ENCODE measurements around the gene ODAD4.

DNA sequence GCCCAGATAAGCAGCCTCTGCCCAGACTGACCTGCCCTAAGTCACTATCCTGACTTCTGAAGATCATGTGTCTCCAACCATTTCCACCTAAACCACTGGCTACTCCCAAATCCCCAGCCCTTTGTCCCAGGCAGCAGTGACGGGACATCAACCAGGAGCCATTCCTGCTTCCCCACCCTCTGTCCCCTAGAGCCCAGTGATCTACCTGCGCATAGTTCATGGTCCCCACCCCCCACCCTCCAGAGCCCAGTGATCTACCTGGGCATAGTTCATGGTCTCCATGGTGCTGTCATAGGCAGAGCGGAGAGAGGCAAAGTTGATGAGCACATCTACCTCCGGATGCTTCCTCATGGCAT lies 38.4 kb upstream of the ODAD4 start:
- TF ChIP-seq, protein P1, sequence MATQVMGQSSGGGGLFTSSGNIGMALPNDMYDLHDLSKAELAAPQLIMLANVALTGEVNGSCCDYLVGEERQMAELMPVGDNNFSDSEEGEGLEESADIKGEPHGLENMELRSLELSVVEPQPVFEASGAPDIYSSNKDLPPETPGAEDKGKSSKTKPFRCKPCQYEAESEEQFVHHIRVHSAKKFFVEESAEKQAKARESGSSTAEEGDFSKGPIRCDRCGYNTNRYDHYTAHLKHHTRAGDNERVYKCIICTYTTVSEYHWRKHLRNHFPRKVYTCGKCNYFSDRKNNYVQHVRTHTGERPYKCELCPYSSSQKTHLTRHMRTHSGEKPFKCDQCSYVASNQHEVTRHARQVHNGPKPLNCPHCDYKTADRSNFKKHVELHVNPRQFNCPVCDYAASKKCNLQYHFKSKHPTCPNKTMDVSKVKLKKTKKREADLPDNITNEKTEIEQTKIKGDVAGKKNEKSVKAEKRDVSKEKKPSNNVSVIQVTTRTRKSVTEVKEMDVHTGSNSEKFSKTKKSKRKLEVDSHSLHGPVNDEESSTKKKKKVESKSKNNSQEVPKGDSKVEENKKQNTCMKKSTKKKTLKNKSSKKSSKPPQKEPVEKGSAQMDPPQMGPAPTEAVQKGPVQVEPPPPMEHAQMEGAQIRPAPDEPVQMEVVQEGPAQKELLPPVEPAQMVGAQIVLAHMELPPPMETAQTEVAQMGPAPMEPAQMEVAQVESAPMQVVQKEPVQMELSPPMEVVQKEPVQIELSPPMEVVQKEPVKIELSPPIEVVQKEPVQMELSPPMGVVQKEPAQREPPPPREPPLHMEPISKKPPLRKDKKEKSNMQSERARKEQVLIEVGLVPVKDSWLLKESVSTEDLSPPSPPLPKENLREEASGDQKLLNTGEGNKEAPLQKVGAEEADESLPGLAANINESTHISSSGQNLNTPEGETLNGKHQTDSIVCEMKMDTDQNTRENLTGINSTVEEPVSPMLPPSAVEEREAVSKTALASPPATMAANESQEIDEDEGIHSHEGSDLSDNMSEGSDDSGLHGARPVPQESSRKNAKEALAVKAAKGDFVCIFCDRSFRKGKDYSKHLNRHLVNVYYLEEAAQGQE (IDR thresholded peaks at IDR 0.05; ENCODE audit: insufficient read depth in 1 of 2, low read depth in 2 of 2, low read length in 1 of 2): no peak
- TF ChIP-seq, protein P2, sequence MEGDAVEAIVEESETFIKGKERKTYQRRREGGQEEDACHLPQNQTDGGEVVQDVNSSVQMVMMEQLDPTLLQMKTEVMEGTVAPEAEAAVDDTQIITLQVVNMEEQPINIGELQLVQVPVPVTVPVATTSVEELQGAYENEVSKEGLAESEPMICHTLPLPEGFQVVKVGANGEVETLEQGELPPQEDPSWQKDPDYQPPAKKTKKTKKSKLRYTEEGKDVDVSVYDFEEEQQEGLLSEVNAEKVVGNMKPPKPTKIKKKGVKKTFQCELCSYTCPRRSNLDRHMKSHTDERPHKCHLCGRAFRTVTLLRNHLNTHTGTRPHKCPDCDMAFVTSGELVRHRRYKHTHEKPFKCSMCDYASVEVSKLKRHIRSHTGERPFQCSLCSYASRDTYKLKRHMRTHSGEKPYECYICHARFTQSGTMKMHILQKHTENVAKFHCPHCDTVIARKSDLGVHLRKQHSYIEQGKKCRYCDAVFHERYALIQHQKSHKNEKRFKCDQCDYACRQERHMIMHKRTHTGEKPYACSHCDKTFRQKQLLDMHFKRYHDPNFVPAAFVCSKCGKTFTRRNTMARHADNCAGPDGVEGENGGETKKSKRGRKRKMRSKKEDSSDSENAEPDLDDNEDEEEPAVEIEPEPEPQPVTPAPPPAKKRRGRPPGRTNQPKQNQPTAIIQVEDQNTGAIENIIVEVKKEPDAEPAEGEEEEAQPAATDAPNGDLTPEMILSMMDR (IDR thresholded peaks at IDR 0.05): no peak
- no peak for TF ChIP-seq POLR2AphosphoS5 (IDR thresholded peaks at IDR 0.05; ENCODE audit: low read depth, low read length)
- no peak for TF ChIP-seq SIN3A (IDR thresholded peaks at IDR 0.05; ENCODE audit: borderline replicate concordance, insufficient read depth, low read depth, low read length)
- no peak for TF ChIP-seq TCF7L2 (IDR thresholded peaks at IDR 0.05; ENCODE audit: low read depth, low read length)

Data from Panc1 (cell line).